NT2/D1 (cell line): ENCODE measurements around the gene EPN2.

Source experiments
- YY1 ChIP-seq: IDR thresholded peaks from 2 replicates; pipeline ENCODE4 v1.6.1; 2011; ENCODE audit not compliant: insufficient read length, insufficient read depth
- ZNF274 ChIP-seq: IDR thresholded peaks from 2 replicates; pipeline ENCODE4 v1.6.1; 2011; ENCODE audit warnings: mild to moderate bottlenecking, low read depth, low read length

DNA sequence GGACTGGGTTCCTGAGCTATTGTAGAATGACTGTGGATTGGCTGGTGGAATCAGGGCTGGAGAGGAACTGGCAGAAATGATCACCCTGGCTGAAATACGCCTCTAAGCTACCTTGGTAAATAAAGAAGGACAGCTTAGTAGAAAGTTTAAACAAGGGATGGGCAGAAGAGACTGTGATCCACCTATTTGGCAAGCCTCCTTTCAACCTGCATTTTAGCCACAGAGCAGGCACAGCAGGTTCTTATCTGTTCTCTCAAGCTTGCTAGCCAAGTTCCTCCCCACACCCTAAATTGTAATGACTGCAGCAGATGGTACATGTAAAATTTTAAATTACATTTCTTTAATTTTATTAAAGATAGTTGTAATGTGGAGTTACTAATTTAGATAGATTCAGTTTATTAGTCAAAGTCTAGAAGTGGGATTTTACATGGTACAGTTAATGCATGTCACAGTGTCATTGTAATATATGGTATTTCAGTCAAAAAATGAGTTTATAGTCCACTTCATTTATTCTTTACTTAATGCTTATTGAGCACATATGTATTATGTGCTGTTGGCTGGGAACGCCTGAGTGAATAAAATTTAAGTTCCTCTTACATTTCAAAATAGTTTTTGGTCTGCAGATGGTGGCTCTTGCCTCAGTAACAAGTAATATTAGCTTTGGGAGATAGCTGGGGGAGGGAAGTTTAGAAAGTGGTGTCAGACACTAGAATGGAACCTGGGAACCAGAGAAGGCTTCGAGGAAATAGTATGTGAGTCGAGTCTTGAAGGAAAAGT lies 11.2 kb downstream of the EPN2 start:
- TF ChIP-seq ZNF274 (no peak), YY1 (no peak)
